ENCODE data around the gene SEPTIN10. TPM values are rescaled to one million over a fixed set of nuclear protein-coding genes. Genes with fewer than 3 reads are reported as not detected.
A peak's percentile ranks its signal among the peaks of the same experiment; 100 is the strongest.

The SEPTIN10 gene
- total RNA-seq, 1 donor from 2014 or later, result 160 TPM

DNA sequence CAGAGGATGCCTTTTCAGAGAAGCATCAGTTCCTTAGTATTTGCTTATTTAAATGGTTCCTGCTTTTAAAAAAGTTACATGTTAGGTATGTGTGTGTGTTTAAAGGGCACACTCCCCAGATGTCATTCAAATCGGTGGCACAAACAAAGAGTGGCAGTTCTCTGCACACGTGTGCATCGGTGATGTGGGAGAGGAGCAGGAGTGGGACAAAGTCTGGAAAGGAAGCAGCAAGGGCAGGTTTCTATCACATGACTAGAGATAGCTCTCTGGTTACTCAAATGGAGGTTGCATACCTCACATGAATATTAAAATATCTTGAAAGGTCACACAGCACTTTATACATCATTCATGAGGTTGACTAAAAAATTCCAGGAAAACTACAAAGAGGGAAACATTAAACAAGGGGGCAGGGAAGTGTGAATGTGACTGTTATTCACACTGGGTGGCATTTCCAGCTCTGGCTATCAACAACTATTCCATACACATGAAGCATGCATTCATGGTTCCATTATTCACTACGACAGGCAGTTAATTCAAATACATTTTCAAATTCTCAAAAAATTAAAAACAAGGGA, 64.7 kb downstream of the SEPTIN10 start:
- no peaks in the 10 kb centered on the region for H3K27me3 Mint-ChIP-seq (ENCODE audit: insufficient read depth, low read depth)
- no peak overlapping the region for H3K4me2 ChIP-seq
- H3K4me1 Mint-ChIP-seq, result peaks cover 9% of the 10 kb centered on the region
- no peaks in the 10 kb centered on the region for H3K4me1 ChIP-seq
- H3K36me3 ChIP-seq, result peaks cover 7% of the 10 kb centered on the region
- TF ChIP-seq, protein P1, sequence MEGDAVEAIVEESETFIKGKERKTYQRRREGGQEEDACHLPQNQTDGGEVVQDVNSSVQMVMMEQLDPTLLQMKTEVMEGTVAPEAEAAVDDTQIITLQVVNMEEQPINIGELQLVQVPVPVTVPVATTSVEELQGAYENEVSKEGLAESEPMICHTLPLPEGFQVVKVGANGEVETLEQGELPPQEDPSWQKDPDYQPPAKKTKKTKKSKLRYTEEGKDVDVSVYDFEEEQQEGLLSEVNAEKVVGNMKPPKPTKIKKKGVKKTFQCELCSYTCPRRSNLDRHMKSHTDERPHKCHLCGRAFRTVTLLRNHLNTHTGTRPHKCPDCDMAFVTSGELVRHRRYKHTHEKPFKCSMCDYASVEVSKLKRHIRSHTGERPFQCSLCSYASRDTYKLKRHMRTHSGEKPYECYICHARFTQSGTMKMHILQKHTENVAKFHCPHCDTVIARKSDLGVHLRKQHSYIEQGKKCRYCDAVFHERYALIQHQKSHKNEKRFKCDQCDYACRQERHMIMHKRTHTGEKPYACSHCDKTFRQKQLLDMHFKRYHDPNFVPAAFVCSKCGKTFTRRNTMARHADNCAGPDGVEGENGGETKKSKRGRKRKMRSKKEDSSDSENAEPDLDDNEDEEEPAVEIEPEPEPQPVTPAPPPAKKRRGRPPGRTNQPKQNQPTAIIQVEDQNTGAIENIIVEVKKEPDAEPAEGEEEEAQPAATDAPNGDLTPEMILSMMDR (IDR thresholded peaks at IDR 0.05), result no peak
- no peak for TF ChIP-seq EZH2 (IDR thresholded peaks at IDR 0.05)
- TF ChIP-seq EZH2phosphoT487 (IDR thresholded peaks at IDR 0.05), result no peak
- H2AFZ ChIP-seq (replicated peaks), result no peak overlapping the region
- no peaks in the 10 kb centered on the region for H3K9me3 ChIP-seq (ENCODE audit: low read depth)
- H3K9ac ChIP-seq, result no peak overlapping the region
- no peak overlapping the region for H3K27ac Mint-ChIP-seq
- H3K4me3 Mint-ChIP-seq, result no peak overlapping the region
- no peaks in the 10 kb centered on the region for H3K27me3 ChIP-seq
- H3F3A ChIP-seq (ENCODE audit: low read depth), result peaks cover 10% of the 10 kb centered on the region
- H3K9me3 Mint-ChIP-seq, result peaks cover 13% of the 10 kb centered on the region
- H3K36me3 Mint-ChIP-seq, result peaks cover 29% of the 10 kb centered on the region
- H3K79me2 ChIP-seq (ENCODE audit: low read depth), result no peaks in the 10 kb centered on the region
- DNase-seq (ENCODE audit: low spot score), result no peak
- no peak overlapping the region for H3K4me3 ChIP-seq
- no peaks in the 10 kb centered on the region for H4K20me1 ChIP-seq (ENCODE audit: low read depth)
- no peak overlapping the region for H3K27ac ChIP-seq

DNA sequence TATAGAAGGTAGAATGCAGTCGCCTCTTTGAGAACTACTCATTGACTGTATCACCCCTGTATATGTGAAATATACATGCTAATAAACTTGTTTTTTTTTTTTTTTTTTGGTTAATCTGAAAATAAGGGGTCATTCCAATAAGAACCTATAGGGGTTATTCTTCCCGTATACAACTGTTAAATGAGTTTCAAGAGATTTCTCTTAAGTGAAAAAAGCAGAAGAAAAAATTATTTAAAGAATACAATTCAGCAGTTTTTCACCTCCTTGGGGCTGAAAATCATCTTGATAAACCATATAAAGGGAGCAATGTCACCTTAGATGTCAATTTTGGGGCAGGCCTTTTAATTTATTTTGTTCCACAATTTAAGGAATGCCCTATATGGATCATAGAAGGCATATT, 66.5 kb downstream of the SEPTIN10 start:
- TF ChIP-seq EZH2phosphoT487 (IDR thresholded peaks at IDR 0.05), result no peak
- Mint-ChIP-seq H3K27me3 (ENCODE audit: insufficient read depth, low read depth) (no peaks in the 10 kb centered on the region), H3K9me3 (peaks cover 5% of the 10 kb centered on the region), H3K4me1 (peaks cover 9% of the 10 kb centered on the region), H3K36me3 (peaks cover 19% of the 10 kb centered on the region), H3K27ac (no peak overlapping the region), H3K4me3 (no peak overlapping the region)
- Histone ChIP-seq H2AFZ (replicated peaks) (no peak overlapping the region), H3K9ac (no peak overlapping the region), H3K9me3 (ENCODE audit: low read depth) (no peaks in the 10 kb centered on the region), H3K36me3 (no peaks in the 10 kb centered on the region), H3F3A (ENCODE audit: low read depth) (peaks cover 10% of the 10 kb centered on the region), H3K4me2 (no peak overlapping the region), H4K20me1 (ENCODE audit: low read depth) (no peaks in the 10 kb centered on the region), H3K4me3 (no peak overlapping the region), H3K27me3 (no peaks in the 10 kb centered on the region), H3K27ac (no peak overlapping the region), H3K4me1 (no peaks in the 10 kb centered on the region), H3K79me2 (ENCODE audit: low read depth) (no peaks in the 10 kb centered on the region)
- DNase-seq (ENCODE audit: low spot score), result no peak

DNA sequence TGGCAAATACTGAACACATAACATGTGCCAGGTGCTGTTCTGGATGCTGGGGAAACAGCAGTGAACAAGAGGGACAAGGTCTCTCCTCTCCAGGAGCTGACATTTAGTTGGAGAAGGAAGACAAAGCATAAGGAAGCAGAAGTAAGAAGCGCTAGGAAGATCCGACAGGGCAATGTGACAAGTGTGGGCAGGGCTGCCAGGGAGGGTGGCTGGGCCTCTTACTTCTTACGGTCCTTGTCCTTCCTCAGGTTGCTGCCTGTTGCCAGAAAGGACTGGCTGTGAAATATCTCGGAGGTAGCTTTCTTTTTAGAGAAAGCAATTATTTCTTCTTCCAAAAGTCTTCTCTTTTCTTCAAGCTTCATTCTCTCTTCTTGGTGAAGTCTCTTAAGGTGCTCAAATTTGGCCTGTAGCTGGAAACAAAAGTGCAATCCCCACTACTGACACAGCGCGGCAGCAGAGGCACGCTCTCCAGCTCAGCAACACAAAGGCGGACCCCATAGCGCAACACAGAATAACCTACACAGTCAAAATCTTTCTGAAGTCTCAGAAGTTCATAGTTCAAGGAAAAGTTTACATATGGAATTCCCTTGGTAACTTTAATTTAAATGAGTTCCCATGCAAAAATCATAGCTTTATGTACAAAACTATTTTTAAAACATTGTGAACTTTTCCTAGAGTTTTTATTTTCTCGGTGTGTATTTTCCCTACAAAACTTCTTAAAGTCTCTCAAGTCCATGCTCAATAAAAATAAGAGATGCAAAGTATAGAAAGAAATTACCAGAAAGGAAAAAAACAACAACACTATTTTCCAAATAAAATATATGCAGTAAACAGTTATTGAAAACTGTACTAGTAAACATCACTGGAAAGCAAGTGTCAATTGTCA, 67.7 kb downstream of the SEPTIN10 start:
- Histone ChIP-seq H3K27ac (no peak overlapping the region), H3F3A (ENCODE audit: low read depth) (peaks cover 10% of the 10 kb centered on the region), H3K4me2 (no peak overlapping the region), H3K4me3 (no peak overlapping the region), H3K79me2 (ENCODE audit: low read depth) (no peaks in the 10 kb centered on the region), H4K20me1 (ENCODE audit: low read depth) (no peaks in the 10 kb centered on the region), H3K27me3 (no peaks in the 10 kb centered on the region), H2AFZ (replicated peaks) (no peak overlapping the region), H3K9me3 (ENCODE audit: low read depth) (no peaks in the 10 kb centered on the region), H3K36me3 (no peaks in the 10 kb centered on the region), H3K4me1 (no peaks in the 10 kb centered on the region), H3K9ac (no peak overlapping the region)
- no peaks in the 10 kb centered on the region for H3K9me3 Mint-ChIP-seq
- H3K36me3 Mint-ChIP-seq, result peaks cover 15% of the 10 kb centered on the region
- H3K4me3 Mint-ChIP-seq, result no peak overlapping the region
- DNase-seq (ENCODE audit: low spot score), result peak; percentile 74
- no peak overlapping the region for H3K27ac Mint-ChIP-seq
- no peak for TF ChIP-seq EZH2phosphoT487 (IDR thresholded peaks at IDR 0.05)
- no peak for TF ChIP-seq EZH2 (IDR thresholded peaks at IDR 0.05)
- TF ChIP-seq, protein P1 (IDR thresholded peaks at IDR 0.05), result peak; percentile 93
- no peaks in the 10 kb centered on the region for H3K27me3 Mint-ChIP-seq (ENCODE audit: insufficient read depth, low read depth)
- H3K4me1 Mint-ChIP-seq, result peaks cover 13% of the 10 kb centered on the region

DNA sequence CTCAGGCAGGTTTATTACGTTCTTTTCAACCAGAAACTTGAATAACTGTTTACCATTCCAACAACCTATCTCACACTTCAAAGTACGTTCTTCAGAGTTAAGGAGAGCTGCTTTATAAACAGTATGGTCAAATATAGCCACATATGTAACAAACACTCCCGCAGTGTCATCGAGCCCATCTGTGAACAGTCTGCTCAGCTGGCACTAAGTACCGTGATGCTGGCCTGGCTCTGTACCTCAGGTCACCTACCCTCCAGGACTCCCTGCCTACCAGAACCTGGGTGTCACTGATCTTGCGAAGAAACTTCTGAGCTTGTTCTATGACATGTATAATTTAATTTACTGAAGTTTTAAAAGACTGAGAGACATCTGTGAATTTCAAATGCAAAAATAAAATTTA, 71.4 kb downstream of the SEPTIN10 start:
- H3K4me2 ChIP-seq, result no peak overlapping the region
- H3K4me3 Mint-ChIP-seq, result no peak overlapping the region
- H3K9me3 Mint-ChIP-seq, result no peaks in the 10 kb centered on the region
- no peak overlapping the region for H3K27ac Mint-ChIP-seq
- H3K27ac ChIP-seq, result no peak overlapping the region
- H3K79me2 ChIP-seq (ENCODE audit: low read depth), result no peaks in the 10 kb centered on the region
- no peak overlapping the region for H3K4me3 ChIP-seq
- no peaks in the 10 kb centered on the region for H3K36me3 ChIP-seq
- no peaks in the 10 kb centered on the region for H3K27me3 ChIP-seq
- no peak overlapping the region for H2AFZ ChIP-seq (replicated peaks)
- H3K27me3 Mint-ChIP-seq (ENCODE audit: insufficient read depth, low read depth), result no peaks in the 10 kb centered on the region
- H3K9me3 ChIP-seq (ENCODE audit: low read depth), result no peaks in the 10 kb centered on the region
- H3F3A ChIP-seq (ENCODE audit: low read depth), result peaks cover 10% of the 10 kb centered on the region
- H3K36me3 Mint-ChIP-seq, result peaks cover 12% of the 10 kb centered on the region
- no peaks in the 10 kb centered on the region for H4K20me1 ChIP-seq (ENCODE audit: low read depth)
- DNase-seq (ENCODE audit: low spot score), result no peak
- TF ChIP-seq, protein P1 (IDR thresholded peaks at IDR 0.05), result no peak
- H3K9ac ChIP-seq, result no peak overlapping the region
- no peaks in the 10 kb centered on the region for H3K4me1 ChIP-seq
- peaks cover 5% of the 10 kb centered on the region for H3K4me1 Mint-ChIP-seq

Measured in neural progenitor cell (in vitro differentiated cells).